Measurements from ENCODE around the gene FOXL2NB. TPM values are rescaled to one million over a fixed set of nuclear protein-coding genes. Genes with fewer than 3 reads are reported as not detected.
A peak's percentile ranks its signal among the peaks of the same experiment; 100 is the strongest.

Gene FOXL2NB
- total and polyA plus RNA-seq, 9 donors: 35.8 to 137 (median 68.3) TPM

GRCh38 chr3:138938877-138939560, 8.0 kb upstream of the FOXL2NB start:
- Histone ChIP-seq H3K4me1 (ENCODE audit: insufficient read depth) (peaks cover 20% of the 10 kb centered on the region), H3K27me3 (no peaks in the 10 kb centered on the region)
- TF ChIP-seq CTCF (IDR thresholded peaks at IDR 0.05) (no peak), EP300 (IDR thresholded peaks at IDR 0.05) (no peak), POLR2A (IDR thresholded peaks at IDR 0.05) (no peak)

GRCh38 chr3:138939561-138940241, 7.3 kb upstream of the FOXL2NB start:
- TF ChIP-seq POLR2A (IDR thresholded peaks at IDR 0.05) (no peak), CTCF (IDR thresholded peaks at IDR 0.05) (no peak), EP300 (IDR thresholded peaks at IDR 0.05) (no peak)
- peaks cover 18% of the 10 kb centered on the region for H3K4me1 ChIP-seq (ENCODE audit: insufficient read depth)
- intact Hi-C loops (cut with DNase I): loop anchor here (2.0 to 10.0 kb wide), 7 partner anchors 43 to 388 kb away; no protein-coding TSS in a partner anchor
- 8 to 16% (median 13%) methylated on average over 52 of the region's 52 CpGs for WGBS, 3 donors
- peak overlapping the region; percentile 68 to 100 for H3K27ac ChIP-seq
- no peak overlapping the region for H3K4me3 ChIP-seq
- no peaks in the 10 kb centered on the region for H3K9me3 ChIP-seq
- peak; percentile 54 to 75 (median 66) for DNase-seq
- H3K36me3 ChIP-seq: no peaks in the 10 kb centered on the region
- no peaks in the 10 kb centered on the region for H3K27me3 ChIP-seq

More at GRCh38 chr3:138938877-138939560, 8.0 kb upstream of the FOXL2NB start:
- Histone ChIP-seq H3K27ac (peak overlapping the region; percentile 68 to 100), H3K9me3 (no peaks in the 10 kb centered on the region), H3K4me3 (no peak overlapping the region), H3K36me3 (no peaks in the 10 kb centered on the region)
- 6 to 26% (median 12%) methylated on average over 32 of the region's 32 CpGs for WGBS, 3 donors
- peak; percentile 37 to 61 (median 50) for DNase-seq
- intact Hi-C loops (cut with DNase I): loop anchor here in 3 of 4 donors (2.0 to 5.0 kb wide), 3 partner anchors 43 to 388 kb away; no protein-coding TSS in a partner anchor

GRCh38 chr3:138940446-138940845, 6.6 kb upstream of the FOXL2NB start:
- intact Hi-C loops (cut with DNase I): loop anchor here in 3 of 4 donors (5.0 to 10.0 kb wide), 4 partner anchors 172 to 384 kb away; no protein-coding TSS in a partner anchor
- 18 to 56% (median 36%) methylated on average over 6 of the region's 6 CpGs for WGBS, 3 donors

More at GRCh38 chr3:138940446-138940845, 6.6 kb upstream of the FOXL2NB start:
- Histone ChIP-seq H3K4me1 (ENCODE audit: insufficient read depth) (peaks cover 18% of the 10 kb centered on the region), H3K36me3 (no peaks in the 10 kb centered on the region), H3K27me3 (no peaks in the 10 kb centered on the region), H3K4me3 (no peak overlapping the region), H3K27ac (peak overlapping the region in 1 of 2 donors; percentile 100), H3K9me3 (no peaks in the 10 kb centered on the region)
- TF ChIP-seq POLR2A (IDR thresholded peaks at IDR 0.05) (no peak), EP300 (IDR thresholded peaks at IDR 0.05) (no peak), CTCF (IDR thresholded peaks at IDR 0.05) (no peak)
- peak in 2 of 5 donors; percentile 37 to 39 for DNase-seq

All from ovary (tissue), 9 donors.